Activated CD8-positive, alpha-beta memory T cell treated with anti-CD3 and anti-CD28 coated beads, Interleukin-2, amount 50 U/mL, for 24 hours (primary cell): ENCODE measurements around the gene SCYL3.
"Not testable (repeated sequence)": the region's sequence is repeated elsewhere in the genome, so short reads cannot be mapped to it uniquely, and the experiment has no call there.

Experiments
- DNase-seq: peaks from one replicate; pipeline ENCODE4 v3.0.0-alpha.2; 2020; ENCODE audit errors: extremely low read depth

SCYL3 gene

DNA sequence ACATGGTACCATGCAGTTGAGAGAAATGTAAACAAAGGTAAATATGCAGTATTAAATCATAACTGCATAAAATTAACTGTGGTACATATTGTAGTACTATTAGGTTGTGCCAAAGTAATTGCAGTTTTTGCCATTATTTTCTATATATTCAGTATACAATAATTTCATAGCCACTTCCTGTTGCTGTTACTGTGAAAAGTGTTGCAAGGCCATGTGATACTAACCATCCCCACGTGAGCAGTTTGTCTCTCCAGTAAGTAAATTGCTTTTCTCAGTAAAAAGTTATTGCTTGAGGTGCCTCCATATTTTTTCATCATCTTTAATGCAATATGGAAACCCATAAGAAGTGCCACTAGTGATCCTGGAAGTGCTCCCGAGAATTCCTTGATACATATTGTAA is 79.4 kb downstream of the SCYL3 start:
- no peak for DNase-seq

- no peak for DNase-seq
Measured at GRCh38 chr1:169812131-169812530, 81.6 kb downstream of the SCYL3 start.

DNA sequence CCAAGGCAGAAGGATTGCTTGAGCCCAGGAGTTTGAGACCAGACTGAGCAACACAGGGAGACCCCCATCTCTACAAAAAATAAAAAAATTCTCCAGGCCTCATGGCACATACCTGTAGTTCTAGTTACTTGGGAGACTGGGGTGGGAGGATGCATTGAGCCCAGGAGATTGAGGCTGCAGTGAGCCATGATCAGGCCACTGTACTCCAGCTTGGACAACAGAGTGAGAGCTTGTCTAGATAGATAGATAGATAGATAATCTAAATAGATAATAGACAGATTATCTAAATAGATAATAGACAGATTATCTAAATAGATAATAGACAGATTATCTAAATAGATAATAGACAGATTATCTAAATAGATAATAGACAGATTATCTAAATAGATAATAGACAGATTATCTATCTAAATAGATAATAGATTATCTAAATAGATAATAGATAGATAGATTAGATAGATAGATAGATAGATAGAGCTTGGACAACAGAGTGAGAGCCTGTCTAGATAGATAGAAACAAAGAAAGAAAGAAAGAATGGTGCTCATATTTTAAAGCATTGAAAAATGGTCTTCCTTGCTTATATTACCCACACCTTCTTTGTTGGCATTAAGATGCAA is 82.2 kb downstream of the SCYL3 start:
- DNase-seq = not testable (repeated sequence)

- no peak for DNase-seq
Measured at GRCh38 chr1:169809370-169810095, 84.2 kb downstream of the SCYL3 start.

DNA sequence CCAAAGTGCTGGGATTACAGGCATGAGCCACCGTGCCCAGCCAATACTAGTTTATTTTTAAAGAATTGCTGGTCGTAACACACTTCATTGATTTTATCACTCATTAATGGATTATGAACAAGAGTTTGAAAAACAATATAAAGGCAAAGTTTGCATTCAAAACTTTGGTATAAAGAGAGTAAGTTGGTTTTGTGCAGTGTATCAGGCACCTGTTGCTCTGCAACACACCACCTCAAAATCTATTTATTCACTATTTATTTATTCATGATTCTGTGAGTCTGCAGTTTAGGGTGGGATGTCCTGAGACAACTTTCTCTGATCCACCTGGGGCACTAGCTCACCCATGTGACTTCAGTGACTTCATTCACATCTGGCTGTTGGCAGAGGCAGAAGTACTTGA is 88.8 kb downstream of the SCYL3 start:
- DNase-seq = no peak

DNA sequence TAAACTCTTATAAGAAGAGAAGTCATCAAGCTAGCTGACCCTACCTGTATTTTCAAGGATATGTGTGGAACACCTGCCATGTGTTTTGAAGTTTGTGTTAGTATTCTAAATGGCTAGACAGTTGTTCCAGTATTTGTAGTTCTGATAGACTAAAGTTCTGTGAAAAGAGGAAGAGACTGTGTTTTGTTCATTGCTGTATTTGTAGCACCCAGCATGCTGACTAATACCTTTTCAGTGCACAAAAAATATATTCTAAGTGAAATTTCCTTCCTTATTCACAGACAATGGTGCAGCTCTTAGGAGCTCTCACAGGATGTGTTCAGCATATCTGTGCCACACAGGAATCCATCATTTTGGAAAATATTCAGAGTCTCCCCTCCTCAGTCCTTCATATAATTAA is 90.8 kb downstream of the SCYL3 start:
- DNase-seq = no peak
